Ascending aorta (tissue), 2 donors: Measurements from ENCODE around the gene LCE1F. TPM values are rescaled to one million over a fixed set of nuclear protein-coding genes. Genes with fewer than 3 reads are reported as not detected.

Source experiments
- DNase-seq, 2 donors: peaks; one replicate each; pipeline ENCODE4 v3.0.0-alpha.2; 2019; ENCODE audit warnings: low spot score in 2 of 2
- H3K27ac ChIP-seq, 2 donors: fragments of 200-600 bp; sonication (generic); one replicate each; pipeline ENCODE4 v1.5.1; 2016 to 2017; ENCODE audit warnings: mild to moderate bottlenecking in 1 of 2
- H3K27me3 ChIP-seq: fragments of 200-600 bp; sonication (generic); one replicate; pipeline ENCODE4 v1.5.1; 2017
- H3K36me3 ChIP-seq, 2 donors: fragments of 200-600 bp; sonication (generic); one replicate each; pipeline ENCODE4 v1.5.1; 2016
- H3K4me1 ChIP-seq, 2 donors: fragments of 200-600 bp; sonication (generic); one replicate each; pipeline ENCODE4 v1.5.1; 2016 to 2017; ENCODE audit warnings: mild to moderate bottlenecking in 1 of 2
- H3K4me3 ChIP-seq, 2 donors: fragments of 200-600 bp; sonication (generic); one replicate each; pipeline ENCODE4 v1.5.1; 2016 to 2017; ENCODE audit warnings: mild to moderate bottlenecking in 1 of 2
- H3K9me3 ChIP-seq, 2 donors: fragments of 200-600 bp; sonication (generic); one replicate each; pipeline ENCODE4 v1.5.1; 2016
- intact Hi-C: fragments of 100-400 bp; cut with DNase I; formaldehyde crosslinking; loops from one replicate; pipeline ENCODE4 v1.15.1; 2023
- total RNA-seq: library from RNA; depleted of rRNA; stranded (reverse); fragments of >200 nt; gene quantifications from one replicate; pipeline ENCODE4 v1.1.0, GENCODE V29; 2016
- TF ChIP-seq, protein P1 (sequence below), 3 experiments: fragments of 200-600 bp in 2 of 3; fragments of 450-650 bp in 1 of 3; sonication (generic) in 2 of 3; IDR thresholded peaks; one replicate each; pipeline ENCODE4 v1.5.1; 2016 to 2019; ENCODE audit warnings: antibody characterized with exemption in 3 of 3, mild to moderate bottlenecking in 1 of 3, moderate library complexity in 1 of 3

Gene LCE1F
- total RNA-seq, 1 donor from 2014 or later: not detected

GRCh38 chr1:152752225-152752624, 22.7 kb upstream of the LCE1F start:
- Histone ChIP-seq H3K4me1 (no peaks in the 10 kb centered on the region), H3K9me3 (no peaks in the 10 kb centered on the region), H3K27me3 (no peaks in the 10 kb centered on the region), H3K4me3 (no peak overlapping the region), H3K36me3 (no peaks in the 10 kb centered on the region), H3K27ac (no peak overlapping the region)
- intact Hi-C loops: no loop called here
- no peak for DNase-seq
- TF ChIP-seq, protein P1, sequence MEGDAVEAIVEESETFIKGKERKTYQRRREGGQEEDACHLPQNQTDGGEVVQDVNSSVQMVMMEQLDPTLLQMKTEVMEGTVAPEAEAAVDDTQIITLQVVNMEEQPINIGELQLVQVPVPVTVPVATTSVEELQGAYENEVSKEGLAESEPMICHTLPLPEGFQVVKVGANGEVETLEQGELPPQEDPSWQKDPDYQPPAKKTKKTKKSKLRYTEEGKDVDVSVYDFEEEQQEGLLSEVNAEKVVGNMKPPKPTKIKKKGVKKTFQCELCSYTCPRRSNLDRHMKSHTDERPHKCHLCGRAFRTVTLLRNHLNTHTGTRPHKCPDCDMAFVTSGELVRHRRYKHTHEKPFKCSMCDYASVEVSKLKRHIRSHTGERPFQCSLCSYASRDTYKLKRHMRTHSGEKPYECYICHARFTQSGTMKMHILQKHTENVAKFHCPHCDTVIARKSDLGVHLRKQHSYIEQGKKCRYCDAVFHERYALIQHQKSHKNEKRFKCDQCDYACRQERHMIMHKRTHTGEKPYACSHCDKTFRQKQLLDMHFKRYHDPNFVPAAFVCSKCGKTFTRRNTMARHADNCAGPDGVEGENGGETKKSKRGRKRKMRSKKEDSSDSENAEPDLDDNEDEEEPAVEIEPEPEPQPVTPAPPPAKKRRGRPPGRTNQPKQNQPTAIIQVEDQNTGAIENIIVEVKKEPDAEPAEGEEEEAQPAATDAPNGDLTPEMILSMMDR (IDR thresholded peaks at IDR 0.05): no peak

GRCh38 chr1:152753586-152753985, 21.4 kb upstream of the LCE1F start:
- Histone ChIP-seq H3K4me3 (no peak overlapping the region), H3K4me1 (no peaks in the 10 kb centered on the region), H3K9me3 (no peaks in the 10 kb centered on the region), H3K27me3 (no peaks in the 10 kb centered on the region), H3K36me3 (no peaks in the 10 kb centered on the region), H3K27ac (no peak overlapping the region)
- TF ChIP-seq, protein P1 (IDR thresholded peaks at IDR 0.05): no peak
- intact Hi-C loops: no loop called here
- no peak for DNase-seq

DNA sequence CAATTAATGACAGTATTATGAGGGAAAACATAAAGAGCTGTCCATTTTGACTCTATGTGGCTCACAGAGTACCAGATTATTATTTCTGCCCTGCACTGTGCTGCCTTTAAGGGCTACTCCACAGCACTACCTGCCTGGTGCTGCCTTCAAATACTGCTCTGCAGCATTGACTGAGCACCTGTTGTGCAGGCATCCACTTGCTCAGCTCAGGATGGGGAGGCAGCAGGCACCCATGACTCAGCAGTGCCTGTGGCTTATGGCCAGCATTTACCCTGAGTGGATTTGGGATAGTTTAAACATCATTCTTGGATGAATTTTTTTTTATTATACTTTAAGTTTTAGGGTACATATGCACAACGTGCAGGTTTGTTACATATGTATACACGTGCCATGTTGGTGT, 18.1 kb upstream of the LCE1F start:
- Histone ChIP-seq H3K27me3 (no peaks in the 10 kb centered on the region), H3K36me3 (no peaks in the 10 kb centered on the region), H3K4me3 (no peak overlapping the region), H3K4me1 (no peaks in the 10 kb centered on the region), H3K9me3 (no peaks in the 10 kb centered on the region), H3K27ac (no peak overlapping the region)
- no peak for DNase-seq
- intact Hi-C loops: no loop called here
- TF ChIP-seq, protein P1 (IDR thresholded peaks at IDR 0.05): no peak

- intact Hi-C loops: no loop called here
- Histone ChIP-seq H3K9me3 (no peaks in the 10 kb centered on the region), H3K4me3 (no peak within 1 kb of the TSS), H3K4me1 (no peaks in the 10 kb centered on the region), H3K27ac (no peak within 1 kb of the TSS), H3K36me3 (no peaks in the 10 kb centered on the region), H3K27me3 (no peaks in the 10 kb centered on the region)
- no peak for DNase-seq
- TF ChIP-seq, protein P1 (IDR thresholded peaks at IDR 0.05): no peak
These were observed 17.2 kb upstream of the LCE1F start, which contains the start of gene KPRP for GRCh38 chr1:152757747-152758146. TSS of gene KPRP (plus strand) at chr1:152758025. CDS start at chr1:152759589, 1,564 bp downstream.

- no peak for DNase-seq
- no peaks in the 10 kb centered on the region for H3K4me1 ChIP-seq
- no peak overlapping the region for H3K27ac ChIP-seq
- no peaks in the 10 kb centered on the region for H3K27me3 ChIP-seq
- H3K9me3 ChIP-seq: no peaks in the 10 kb centered on the region
- intact Hi-C loops: no loop called here
- H3K4me3 ChIP-seq: no peak overlapping the region
- TF ChIP-seq, protein P1 (IDR thresholded peaks at IDR 0.05): no peak
- H3K36me3 ChIP-seq: no peaks in the 10 kb centered on the region
These were observed 16.3 kb upstream of the LCE1F start for GRCh38 chr1:152758636-152759035.
